B cell (primary cell): ENCODE data around the gene ZNF423. TPM values are rescaled to one million over a fixed set of nuclear protein-coding genes. Genes with fewer than 3 reads are reported as not detected.

Experiments used
- ATAC-seq: fragments of 200-7000 bp; cut with Tn5 transposase; one replicate; pipeline ENCODE4 v1.10.0; 2021; ENCODE audit warnings: low read depth, mild to moderate bottlenecking, moderate number of reproducible peaks, moderate library complexity
- CTCF ChIA-PET: fragments of 350-600 bp; sonication (Branson Sonifier 250); formaldehyde crosslinking; loops from one replicate; lab custom pipeline; 2021; ENCODE audit warnings: antibody characterized with exemption, inconsistent platforms; lab: Charles Lee
- POLR2A ChIA-PET: fragments of 350-600 bp; sonication (Branson Sonifier 250); formaldehyde crosslinking; loops from one replicate; lab custom pipeline; 2021; ENCODE audit warnings: antibody characterized with exemption; lab: Charles Lee
- DNase-seq: peaks from one replicate; pipeline ENCODE4 v3.0.0; 2013
- H2AFZ ChIP-seq: 2 replicates; pipeline ENCODE4 v1.6.1; 2012; ENCODE audit warnings: mild to moderate bottlenecking, low read depth, low read length; ENCODE audit not compliant: insufficient read depth, poor library complexity, severe bottlenecking
- H3K27ac ChIP-seq, 2 donors: 1 replicate in 1 of 2; 2 replicates in 1 of 2; pipeline ENCODE4 v1.5.1; 2012 to 2013; ENCODE audit warnings: low read length in 2 of 2, mild to moderate bottlenecking in 2 of 2, moderate library complexity in 1 of 2
- H3K27me3 ChIP-seq, 4 experiments: fragments of 200-600 bp in 1 of 4; sonication (generic) in 1 of 4; replicated peaks in 1 of 4; 1 replicate in 2 of 4; 2 replicates in 2 of 4; pipeline versions ENCODE4 v1.6.1 to v1.7.0; 2013 to 2016; ENCODE audit warnings: low read length in 3 of 4, mild to moderate bottlenecking in 2 of 4, mixed read lengths in 1 of 4, moderate library complexity in 1 of 4; ENCODE audit not compliant: insufficient read depth in 4 of 4, control insufficient read depth in 3 of 4; ENCODE audit errors: control extremely low read depth in 1 of 4
- H3K36me3 ChIP-seq, 2 experiments: replicated peaks in 1 of 2; 1 replicate in 1 of 2; 2 replicates in 1 of 2; pipeline versions ENCODE4 v1.6.1 to v1.7.1; 2013; ENCODE audit warnings: low read length in 1 of 2; ENCODE audit not compliant: insufficient read depth in 2 of 2, control insufficient read depth in 1 of 2; ENCODE audit errors: control extremely low read depth in 1 of 2, extremely low read depth in 1 of 2
- H3K4me1 ChIP-seq, 2 donors: fragments of 200-600 bp in 1 of 2; sonication (generic) in 1 of 2; 1 replicate in 1 of 2; 2 replicates in 1 of 2; pipeline versions ENCODE4 v1.5.1 to v1.6.1; 2013 to 2017; ENCODE audit warnings: low read length in 2 of 2; ENCODE audit not compliant: control insufficient read depth in 2 of 2, insufficient read depth in 2 of 2
- H3K4me2 ChIP-seq: replicated peaks from 2 replicates; pipeline ENCODE3; 2012; ENCODE audit warnings: mild to moderate bottlenecking, low read depth, low read length; ENCODE audit not compliant: poor library complexity, severe bottlenecking
- H3K4me3 ChIP-seq, 5 experiments: fragments of 200-600 bp in 1 of 5; sonication (generic) in 1 of 5; 1 replicate in 3 of 5; 2 replicates in 2 of 5; pipeline versions ENCODE4 v1.5.1 to v1.7.0; 2011 to 2016; ENCODE audit warnings: low read length in 4 of 5, mild to moderate bottlenecking in 4 of 5, low read depth in 2 of 5, control low read depth in 1 of 5, moderate library complexity in 1 of 5; ENCODE audit not compliant: insufficient read depth in 1 of 5; ENCODE audit errors: control extremely low read depth in 1 of 5, extremely low read depth in 1 of 5
- H3K79me2 ChIP-seq: fragments of 200-600 bp; sonication (generic); one replicate; pipeline ENCODE4 v1.6.0; 2016; ENCODE audit warnings: low read length; ENCODE audit not compliant: control insufficient read depth, insufficient read depth
- H3K9ac ChIP-seq: fragments of 200-600 bp; sonication (generic); 2 replicates; pipeline ENCODE4 v1.6.1; 2017; ENCODE audit warnings: mild to moderate bottlenecking, low read length, moderate library complexity
- H3K9me3 ChIP-seq, 3 donors: one replicate each; pipeline versions ENCODE4 v1.6.1 to v1.7.1; 2013; ENCODE audit warnings: low read length in 2 of 3; ENCODE audit not compliant: control insufficient read depth in 2 of 3, insufficient read depth in 1 of 3; ENCODE audit errors: control extremely low read depth in 1 of 3
- H4K20me1 ChIP-seq: 2 replicates; pipeline ENCODE4 v1.6.0; 2012; ENCODE audit warnings: mild to moderate bottlenecking, low read length; ENCODE audit not compliant: insufficient read depth, control insufficient read depth, poor library complexity, severe bottlenecking
- H3K27ac Mint-ChIP-seq: one replicate; pipeline ENCODE4 v1.8.0; 2021; ENCODE audit warnings: mixed read lengths
- H3K27me3 Mint-ChIP-seq: one replicate; pipeline ENCODE4 v1.8.0; 2021; ENCODE audit warnings: mixed read lengths
- H3K4me1 Mint-ChIP-seq: one replicate; pipeline ENCODE4 v1.8.0; 2021; ENCODE audit warnings: mixed read lengths
- H3K4me3 Mint-ChIP-seq: one replicate; pipeline ENCODE4 v1.8.0; 2021; ENCODE audit warnings: mixed read lengths
- H3K9me3 Mint-ChIP-seq: one replicate; pipeline ENCODE4 v1.8.0; 2022; ENCODE audit warnings: mixed read lengths; ENCODE audit not compliant: insufficient read depth
- EZH2 ChIP-seq: IDR thresholded peaks from 2 replicates; pipeline ENCODE4 v1.6.1; 2012; ENCODE audit warnings: borderline replicate concordance, low read depth, mild to moderate bottlenecking, moderate library complexity, low read length; ENCODE audit not compliant: insufficient read depth, poor library complexity, severe bottlenecking
- WGBS: methylation state at CpG from one replicate; pipeline ENCODE4 v1.1.5; 2013; ENCODE audit warnings: missing lambda C conversion rate; ENCODE audit not compliant: insufficient coverage; 5-methylcytosine and 5-hydroxymethylcytosine counted together
- intact Hi-C: fragments of 100-400 bp; cut with micrococcal nuclease; formaldehyde crosslinking; loops from one replicate; pipeline ENCODE4 v1.10.0; 2022
- polyA plus RNA-seq: library from polyadenylated mRNA; depleted of rRNA; stranded (reverse); fragments of >200 nt; gene quantifications from 2 replicates; pipeline ENCODE4 v1.2.3, GENCODE V29; 2012
- total RNA-seq, 2 donors: library from RNA; stranded (reverse); fragments of 120-200 nt in 1 of 2; gene quantifications; 1 replicate in 1 of 2; 2 replicates in 1 of 2; pipeline versions ENCODE4 v1.2.3 to v1.2.4, GENCODE V29; 2013 to 2022
- TF ChIP-seq, protein P1 (sequence below): fragments of 200-600 bp; IDR thresholded peaks from one replicate; pipeline ENCODE4 v1.8.0; 2022; ENCODE audit warnings: antibody characterized with exemption, mild to moderate bottlenecking

Gene ZNF423
- total and polyA plus RNA-seq, 2 donors (not counting 1 experiment from before 2014, with no cell fraction given) = not detected

DNA sequence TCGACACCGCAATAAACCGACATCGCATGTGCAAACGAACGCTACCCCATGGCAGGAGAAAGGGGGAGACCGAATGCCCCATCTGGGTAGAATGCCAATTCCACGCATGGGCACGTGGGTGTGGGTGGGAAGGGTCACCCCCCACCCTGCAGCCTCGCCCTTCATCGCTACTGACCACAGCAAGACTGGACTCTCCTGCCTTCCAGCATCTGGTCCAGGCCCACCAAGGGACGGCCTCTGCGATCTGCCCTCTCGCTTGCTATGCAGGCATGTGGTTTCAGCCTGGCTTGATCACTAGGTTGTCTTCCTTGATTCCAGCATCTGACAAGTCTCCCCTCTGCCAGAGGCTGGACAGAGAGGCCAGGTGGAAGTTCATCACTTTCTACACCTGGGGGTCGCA is 323.0 kb downstream of the ZNF423 start:
- Histone ChIP-seq H3K27ac (no peak overlapping the region), H3K79me2 (no peaks in the 10 kb centered on the region), H3K4me1 (peaks cover 0 to 9% of the 10 kb centered on the region in 2 donors), H4K20me1 (no peaks in the 10 kb centered on the region), H3K9ac (no peak overlapping the region), H2AFZ (no peak overlapping the region), H3K36me3 (no peaks in the 10 kb centered on the region), H3K27me3 (peaks cover 0 to 21% (median 2%) of the 10 kb centered on the region in 4 experiments), H3K4me2 (no peak overlapping the region), H3K4me3 (no peak overlapping the region), H3K9me3 (no peaks in the 10 kb centered on the region)
- CTCF ChIA-PET = no interaction called here
- TF ChIP-seq, protein P1, sequence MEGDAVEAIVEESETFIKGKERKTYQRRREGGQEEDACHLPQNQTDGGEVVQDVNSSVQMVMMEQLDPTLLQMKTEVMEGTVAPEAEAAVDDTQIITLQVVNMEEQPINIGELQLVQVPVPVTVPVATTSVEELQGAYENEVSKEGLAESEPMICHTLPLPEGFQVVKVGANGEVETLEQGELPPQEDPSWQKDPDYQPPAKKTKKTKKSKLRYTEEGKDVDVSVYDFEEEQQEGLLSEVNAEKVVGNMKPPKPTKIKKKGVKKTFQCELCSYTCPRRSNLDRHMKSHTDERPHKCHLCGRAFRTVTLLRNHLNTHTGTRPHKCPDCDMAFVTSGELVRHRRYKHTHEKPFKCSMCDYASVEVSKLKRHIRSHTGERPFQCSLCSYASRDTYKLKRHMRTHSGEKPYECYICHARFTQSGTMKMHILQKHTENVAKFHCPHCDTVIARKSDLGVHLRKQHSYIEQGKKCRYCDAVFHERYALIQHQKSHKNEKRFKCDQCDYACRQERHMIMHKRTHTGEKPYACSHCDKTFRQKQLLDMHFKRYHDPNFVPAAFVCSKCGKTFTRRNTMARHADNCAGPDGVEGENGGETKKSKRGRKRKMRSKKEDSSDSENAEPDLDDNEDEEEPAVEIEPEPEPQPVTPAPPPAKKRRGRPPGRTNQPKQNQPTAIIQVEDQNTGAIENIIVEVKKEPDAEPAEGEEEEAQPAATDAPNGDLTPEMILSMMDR = no peak
- no peak for TF ChIP-seq EZH2
- Mint-ChIP-seq H3K4me3 (no peak overlapping the region), H3K9me3 (no peaks in the 10 kb centered on the region), H3K4me1 (peaks cover 20% of the 10 kb centered on the region), H3K27me3 (peaks cover 23% of the 10 kb centered on the region), H3K27ac (no peak overlapping the region)
- POLR2A ChIA-PET = no interaction called here
- WGBS = 94% methylated on average over 15 of the region's 15 CpGs
- DNase-seq (no peak), ATAC-seq (no peak)
- intact Hi-C loops = no loop called here

DNA sequence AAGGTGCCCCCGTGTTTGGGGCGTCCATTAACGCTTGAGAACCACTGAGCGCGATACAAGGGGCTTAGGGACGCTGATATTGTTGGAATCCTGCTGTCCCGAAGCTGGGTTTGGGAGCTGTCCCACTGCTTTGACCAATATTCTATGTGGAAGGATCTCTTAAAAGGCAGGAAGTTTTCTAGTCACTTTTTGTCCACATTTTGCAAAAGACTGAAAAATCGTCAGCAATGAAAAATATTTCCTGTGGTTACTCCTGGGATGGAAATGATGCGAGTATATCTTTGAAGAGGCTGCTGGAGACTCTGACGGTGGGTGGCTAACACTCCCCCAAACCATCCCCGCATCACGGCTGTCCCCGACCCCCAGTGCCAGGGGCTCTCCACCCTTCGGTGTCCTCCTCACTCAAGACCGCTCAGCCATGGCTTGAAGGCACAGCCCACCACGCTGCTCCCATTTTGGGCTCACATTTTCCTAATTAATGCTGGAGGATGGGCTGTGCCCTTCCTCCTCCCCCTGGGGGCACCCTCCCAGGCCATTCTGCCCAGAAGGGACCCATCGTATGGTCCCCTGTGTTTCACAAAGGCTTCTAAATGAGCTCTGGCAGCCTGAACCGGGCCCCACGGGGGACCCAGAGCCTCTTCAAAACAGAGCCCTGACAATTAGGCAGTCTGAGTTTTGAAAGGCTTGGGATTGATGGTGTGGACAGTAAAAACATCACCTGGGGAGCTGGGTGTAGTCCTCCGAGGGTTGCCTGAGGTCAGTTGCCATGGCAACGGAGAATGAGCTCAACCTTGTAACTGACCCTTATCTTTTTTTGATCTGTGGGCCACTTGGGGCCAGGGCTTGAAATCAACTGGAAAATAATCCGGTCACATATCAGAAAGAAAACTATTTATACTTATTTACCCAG is 323.7 kb downstream of the ZNF423 start:
- H3K4me3 ChIP-seq = no peak overlapping the region
- POLR2A ChIA-PET = no interaction called here
- intact Hi-C loops = no loop called here
- peaks cover 0 to 11% of the 10 kb centered on the region in 2 donors for H3K4me1 ChIP-seq
- TF ChIP-seq, protein P1 = no peak
- no peak for TF ChIP-seq EZH2
- H3K4me1 Mint-ChIP-seq = peaks cover 23% of the 10 kb centered on the region
- H3K27me3 Mint-ChIP-seq = peaks cover 29% of the 10 kb centered on the region
- no peaks in the 10 kb centered on the region for H3K36me3 ChIP-seq
- no peaks in the 10 kb centered on the region for H3K9me3 Mint-ChIP-seq
- H3K27ac ChIP-seq = no peak overlapping the region
- no peak overlapping the region for H3K27ac Mint-ChIP-seq
- no peak overlapping the region for H2AFZ ChIP-seq
- DNase-seq (no peak), ATAC-seq (no peak)
- 71% methylated on average over 19 of the region's 22 CpGs for WGBS
- H3K4me2 ChIP-seq = no peak overlapping the region
- H3K9ac ChIP-seq = no peak overlapping the region
- H3K27me3 ChIP-seq = peaks cover 0 to 21% (median 2%) of the 10 kb centered on the region in 4 experiments
- no peak overlapping the region for H3K4me3 Mint-ChIP-seq
- CTCF ChIA-PET = no interaction called here
- H4K20me1 ChIP-seq = no peaks in the 10 kb centered on the region
- H3K79me2 ChIP-seq = no peaks in the 10 kb centered on the region
- H3K9me3 ChIP-seq = no peaks in the 10 kb centered on the region
